NCI-H2227 (cell line): ENCODE measurements around the gene CHD9NB.

Experiments used
- DNase-seq: peaks from one replicate; lab custom pipeline; 2025; ENCODE audit not compliant: unreplicated experiment; lab: John Stamatoyannopoulos, UW

CHD9NB gene

GRCh38 chr16:53052519-53053501, at the start of gene CHD9NB:
CHD9NB (minus strand) TSS chr16:53052897; CDS start chr16:53044158, 8,739 bp downstream.
- DNase-seq: no peak

GRCh38 chr16:53100889-53101288, 48.2 kb upstream of the CHD9NB start:
- no peak for DNase-seq

- DNase-seq: no peak
These were observed 47.5 kb upstream of the CHD9NB start for GRCh38 chr16:53100131-53100748.

GRCh38 chr16:53099318-53100130, 46.8 kb upstream of the CHD9NB start:
- peak; percentile 70 for DNase-seq

GRCh38 chr16:53098526-53099317, 46.0 kb upstream of the CHD9NB start:
- DNase-seq: peak; percentile 57

GRCh38 chr16:53097190-53097589, 44.5 kb upstream of the CHD9NB start:
- DNase-seq: no peak

GRCh38 chr16:53094013-53094630, 41.4 kb upstream of the CHD9NB start:
- DNase-seq: no peak

- DNase-seq: no peak
These were observed 40.6 kb upstream of the CHD9NB start for GRCh38 chr16:53093162-53093744.

- no peak for DNase-seq
These were observed 39.6 kb upstream of the CHD9NB start for GRCh38 chr16:53092284-53092683.

GRCh38 chr16:53091466-53092211, 38.9 kb upstream of the CHD9NB start:
- peak; percentile 66 for DNase-seq

- DNase-seq: no peak
These were observed 38.1 kb upstream of the CHD9NB start for GRCh38 chr16:53090591-53091411.

GRCh38 chr16:53090286-53090590, 37.5 kb upstream of the CHD9NB start:
- DNase-seq: no peak

- no peak for DNase-seq
These were observed 37.0 kb upstream of the CHD9NB start for GRCh38 chr16:53089434-53090285.

GRCh38 chr16:53087101-53087500, 34.4 kb upstream of the CHD9NB start:
- no peak for DNase-seq

GRCh38 chr16:53085931-53086421, 33.3 kb upstream of the CHD9NB start:
- peak; percentile 33 for DNase-seq

- DNase-seq: peak; percentile 45
These were observed 32.7 kb upstream of the CHD9NB start for GRCh38 chr16:53085369-53085843.

GRCh38 chr16:53084746-53085334, 32.1 kb upstream of the CHD9NB start:
- DNase-seq: no peak
